ENCODE results near the gene MYO15B.

- no peak for TF ChIP-seq CTCF (conservative IDR thresholded peaks at IDR 0.05; ENCODE audit: low read length)
- no peak for TF ChIP-seq EZH2phosphoT487 (IDR thresholded peaks at IDR 0.05; ENCODE audit: borderline replicate concordance)
Observed at GRCh38 chr17:75624021-75624420, 36.4 kb downstream of the MYO15B start.
